ENCODE data around the gene ZBTB42.

- TF ChIP-seq CTCF (IDR thresholded peaks at IDR 0.05; ENCODE audit: extremely low read depth in 1 of 2, insufficient read depth in 1 of 2, low read depth in 1 of 2, low read length in 2 of 2) (no peak), POLR2AphosphoS5 (IDR thresholded peaks at IDR 0.05; ENCODE audit: insufficient read depth, low read depth, low read length) (no peak), MAX (IDR thresholded peaks at IDR 0.05; ENCODE audit: insufficient read depth, insufficient read length) (no peak), POLR2A (IDR thresholded peaks at IDR 0.05; ENCODE audit: low read depth, low read length) (no peak)
Measured at GRCh38 chr14:104792101-104792884, 8.6 kb upstream of the ZBTB42 start.
